ENCODE measurements around the gene EFCAB11.

- TF ChIP-seq CTCF (IDR thresholded peaks at IDR 0.05; ENCODE audit: low read depth, low read length) (no peak), POLR2A (IDR thresholded peaks at IDR 0.05; ENCODE audit: extremely low read depth, insufficient read length) (no peak), MYC (IDR thresholded peaks at IDR 0.05; ENCODE audit: low read depth, low read length) (no peak)
Measured at GRCh38 chr14:89841851-89842250, 112.7 kb downstream of the EFCAB11 start.
